Measurements from ENCODE around the gene QKI.
A peak's percentile ranks its signal among the peaks of the same experiment; 100 is the strongest.

The QKI gene

GRCh38 chr6:163543321-163543720 is 128.8 kb downstream of the QKI start:
- no peak for DNase-seq

- DNase-seq = no peak
These were observed 130.9 kb downstream of the QKI start for GRCh38 chr6:163545370-163545769.

- no peak for DNase-seq
These were observed 132.8 kb downstream of the QKI start for GRCh38 chr6:163547287-163547686.

GRCh38 chr6:163548624-163549023 is 134.1 kb downstream of the QKI start:
- no peak for DNase-seq

- no peak for DNase-seq
These were observed 139.5 kb downstream of the QKI start for GRCh38 chr6:163554032-163554431.

GRCh38 chr6:163554663-163555062 is 140.1 kb downstream of the QKI start:
- peak; percentile 54 for DNase-seq

GRCh38 chr6:163559661-163560060 is 145.1 kb downstream of the QKI start:
- no peak for DNase-seq

- no peak for DNase-seq
These were observed 148.8 kb downstream of the QKI start for GRCh38 chr6:163563318-163563717.

- DNase-seq = no peak
These were observed 150.0 kb downstream of the QKI start for GRCh38 chr6:163564534-163564933.

GRCh38 chr6:163565140-163565539 is 150.6 kb downstream of the QKI start:
- no peak for DNase-seq

- DNase-seq = no peak
These were observed 151.5 kb downstream of the QKI start for GRCh38 chr6:163566056-163566455.

- DNase-seq = no peak
These were observed 153.8 kb downstream of the QKI start for GRCh38 chr6:163568275-163568674.

- DNase-seq = no peak
These were observed 156.2 kb downstream of the QKI start for GRCh38 chr6:163570579-163571231.

GRCh38 chr6:163571730-163572129 is 157.2 kb downstream of the QKI start:
- DNase-seq = no peak

GRCh38 chr6:163572612-163573011 is 158.1 kb downstream of the QKI start:
- no peak for DNase-seq

GRCh38 chr6:163573503-163574179 is 159.1 kb downstream of the QKI start:
- no peak for DNase-seq

GRCh38 chr6:163576114-163576513 is 161.6 kb downstream of the QKI start:
- DNase-seq = no peak

- no peak for DNase-seq
These were observed 162.9 kb downstream of the QKI start for GRCh38 chr6:163577404-163577803.

- no peak for DNase-seq
These were observed 164.8 kb downstream of the QKI start for GRCh38 chr6:163579111-163579879.

GRCh38 chr6:163579880-163580295 is 165.4 kb downstream of the QKI start:
- DNase-seq = no peak

- DNase-seq = no peak
These were observed 166.0 kb downstream of the QKI start for GRCh38 chr6:163580311-163581030.

GRCh38 chr6:163583558-163583957 is 169.0 kb downstream of the QKI start:
- DNase-seq = no peak

- DNase-seq = no peak
These were observed 171.5 kb downstream of the QKI start for GRCh38 chr6:163585932-163586437.
